HG02623 (cell line): Measurements from ENCODE around the gene TLE1.
"Not testable (repeated sequence)": the region's sequence is repeated elsewhere in the genome, so short reads cannot be mapped to it uniquely, and the experiment has no call there.

Source experiments
- ATAC-seq: cut with Tn5 transposase; IDR thresholded peaks from one replicate; pipeline ENCODE4 v1.9.1; 2021; ENCODE audit warnings: moderate library complexity; ENCODE audit not compliant: unreplicated experiment

TLE1 gene

DNA sequence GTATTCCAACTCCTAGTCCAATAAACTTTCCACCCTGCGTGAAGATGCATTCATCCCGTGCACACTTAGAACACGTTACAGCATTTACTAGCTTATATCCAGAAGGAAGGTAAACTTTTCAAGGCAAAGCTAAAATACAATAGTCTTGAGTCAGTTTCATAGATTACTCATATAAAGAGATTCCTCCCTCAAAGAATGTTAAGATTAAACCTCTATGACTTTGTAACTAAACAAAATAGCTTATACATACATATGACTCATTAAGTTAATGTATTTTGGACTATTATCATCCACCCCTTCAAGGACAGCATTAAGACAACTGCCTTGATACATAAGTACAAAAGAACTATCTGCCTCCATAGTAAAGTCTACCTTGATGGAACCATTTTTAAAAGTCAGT, 36.1 kb downstream of the TLE1 start:
- ATAC-seq = no peak

GRCh38 chr9:81652058-81652687, 37.2 kb downstream of the TLE1 start:
- ATAC-seq = no peak

DNA sequence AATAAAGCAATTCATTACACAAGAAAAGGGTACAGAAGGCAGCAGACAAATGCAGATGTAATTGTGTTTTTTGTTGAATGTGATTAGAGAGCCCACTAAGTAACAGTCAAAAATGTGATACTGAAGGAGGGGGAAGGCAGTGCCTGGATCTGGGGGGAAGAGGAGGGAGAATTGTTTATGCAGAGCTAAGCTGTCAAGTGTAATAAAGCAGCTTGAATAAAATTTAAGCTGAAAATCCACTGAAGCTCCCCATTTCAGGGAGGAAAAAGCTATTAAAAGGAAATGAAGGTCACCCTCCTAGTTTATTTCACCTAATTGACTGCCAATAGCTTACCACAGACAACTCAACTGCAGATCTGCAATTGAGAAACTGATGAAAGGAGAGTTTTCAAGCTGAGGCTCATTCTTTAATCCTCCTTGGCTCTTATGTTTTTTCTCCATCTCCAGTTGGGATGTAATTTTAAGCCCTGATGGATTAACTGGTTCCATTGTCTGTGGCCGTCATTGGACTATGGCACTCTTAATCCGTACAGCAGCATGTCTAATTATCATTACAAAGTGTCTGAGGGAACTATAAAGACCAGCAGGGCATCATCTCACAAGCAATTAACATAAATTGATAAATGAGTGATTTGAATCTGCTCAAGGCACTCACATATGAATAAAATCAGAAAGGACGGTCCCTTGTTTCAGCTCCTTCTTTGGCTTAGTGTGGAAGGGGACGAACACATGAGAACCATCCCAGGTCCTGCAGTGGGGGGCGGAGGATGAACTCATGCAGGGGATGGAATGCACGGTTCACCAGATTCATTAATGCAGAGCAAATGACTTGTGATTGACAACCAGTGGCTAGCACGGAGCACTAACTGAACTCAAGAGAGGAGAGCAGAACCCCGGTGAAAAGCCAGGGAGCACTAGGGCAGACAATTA, 38.5 kb downstream of the TLE1 start:
- no peak for ATAC-seq

DNA sequence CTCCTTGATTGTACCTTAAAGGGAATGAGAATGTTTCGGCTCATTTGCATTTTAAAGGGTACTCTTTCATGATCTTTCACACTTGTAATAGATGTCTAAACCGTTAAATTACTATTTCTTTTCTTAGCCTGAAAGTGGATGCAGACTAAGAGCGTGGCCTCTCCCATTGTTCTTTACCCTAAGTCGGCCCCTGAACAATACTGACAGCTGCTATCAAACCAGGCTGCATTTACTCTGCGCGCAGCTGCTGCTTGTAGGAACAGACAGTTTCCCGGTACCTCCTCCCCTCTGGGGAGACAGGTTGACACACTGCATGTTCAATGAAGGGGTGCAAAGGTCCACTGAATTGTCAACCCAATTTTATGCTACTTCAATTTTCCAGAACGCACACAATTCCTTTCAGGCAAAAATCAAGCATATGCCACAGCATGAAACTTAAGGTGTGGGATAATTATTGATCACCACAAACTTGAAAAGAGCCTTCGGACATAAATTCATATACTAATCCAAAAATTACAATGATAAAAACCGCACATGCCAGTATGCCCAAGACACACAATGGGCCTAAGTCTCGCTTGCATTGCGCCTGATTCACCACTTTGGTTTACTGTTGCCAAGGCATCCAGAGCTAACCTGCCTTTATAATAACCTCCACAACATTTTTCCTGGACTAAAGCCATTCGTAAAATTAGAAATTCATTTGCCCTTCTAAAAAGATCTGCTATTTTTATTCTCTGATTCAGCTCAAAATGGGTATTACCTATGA, 39.7 kb downstream of the TLE1 start:
- ATAC-seq = no peak

DNA sequence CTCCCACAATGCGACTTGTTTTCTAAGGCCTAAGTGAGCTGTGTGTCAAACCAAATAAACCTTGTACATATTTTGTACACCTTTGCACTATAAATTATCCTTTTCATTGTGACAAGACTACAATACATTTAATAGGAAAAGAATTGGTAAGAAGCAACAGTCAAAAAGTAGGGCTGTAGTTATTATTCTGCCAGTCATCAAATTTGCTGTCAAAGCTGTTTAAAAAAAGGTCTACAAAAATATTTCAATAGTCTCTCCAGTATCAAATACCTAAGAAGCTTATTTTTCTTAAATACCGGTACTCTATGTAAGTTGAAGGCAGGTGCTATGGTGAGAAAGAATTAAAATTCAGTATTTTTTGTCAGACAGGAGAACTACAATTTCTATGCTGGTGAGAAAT, 40.5 kb downstream of the TLE1 start:
- ATAC-seq = no peak

GRCh38 chr9:81646337-81646736, 43.0 kb downstream of the TLE1 start:
- no peak for ATAC-seq

DNA sequence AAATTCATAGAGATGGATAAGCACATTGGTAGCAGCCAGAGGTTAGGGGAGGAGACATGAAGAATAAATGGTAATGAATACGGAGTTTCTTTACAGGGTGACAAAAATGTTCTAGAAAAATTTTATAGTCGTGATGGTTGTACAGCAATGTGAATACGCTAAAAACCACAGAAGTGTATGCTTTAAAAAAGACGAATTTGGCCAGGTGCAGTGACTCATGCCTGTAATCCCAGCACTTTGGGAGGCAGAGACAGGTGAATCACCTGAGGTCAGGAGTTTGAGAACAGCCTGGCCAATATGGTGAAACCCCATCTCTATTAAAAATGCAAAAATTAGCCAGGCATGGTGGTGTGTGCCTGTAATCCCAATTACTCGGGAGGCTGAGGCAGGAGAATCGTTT, 44.8 kb downstream of the TLE1 start:
- ATAC-seq = not testable (repeated sequence)

GRCh38 chr9:81637276-81637675, 52.1 kb downstream of the TLE1 start:
- ATAC-seq = no peak

- ATAC-seq = no peak
Measured at GRCh38 chr9:81636255-81636599, 53.1 kb downstream of the TLE1 start.

- ATAC-seq = no peak
Measured at GRCh38 chr9:81635521-81636254, 53.7 kb downstream of the TLE1 start.

DNA sequence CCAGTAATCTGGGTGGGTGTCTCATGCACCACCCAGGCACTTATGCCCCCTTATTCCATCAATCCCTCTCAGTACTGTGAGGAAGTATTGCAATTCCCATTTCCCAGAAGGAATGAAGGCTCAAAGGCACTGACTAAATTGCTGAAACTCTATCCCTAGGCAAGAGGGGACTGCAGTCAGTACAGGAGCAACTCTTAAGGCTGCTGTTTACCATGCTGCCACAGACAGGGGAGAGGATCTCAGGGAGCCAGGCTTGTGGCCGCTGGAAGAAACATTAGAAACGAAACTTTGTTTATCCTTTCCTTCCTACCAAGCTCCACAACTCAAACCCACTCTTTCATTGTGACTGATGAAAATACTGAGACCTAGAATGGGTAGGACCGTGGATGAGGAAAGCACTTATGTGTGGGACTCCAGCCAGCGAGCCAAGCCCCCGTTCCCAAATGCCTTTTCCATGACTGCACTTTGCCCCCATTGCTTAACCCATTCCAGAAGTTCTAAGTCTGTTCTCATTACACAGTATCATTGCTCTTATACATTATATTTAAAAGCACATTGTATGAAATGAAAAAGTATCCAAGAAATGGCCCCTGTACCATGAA, 54.3 kb downstream of the TLE1 start:
- no peak for ATAC-seq

DNA sequence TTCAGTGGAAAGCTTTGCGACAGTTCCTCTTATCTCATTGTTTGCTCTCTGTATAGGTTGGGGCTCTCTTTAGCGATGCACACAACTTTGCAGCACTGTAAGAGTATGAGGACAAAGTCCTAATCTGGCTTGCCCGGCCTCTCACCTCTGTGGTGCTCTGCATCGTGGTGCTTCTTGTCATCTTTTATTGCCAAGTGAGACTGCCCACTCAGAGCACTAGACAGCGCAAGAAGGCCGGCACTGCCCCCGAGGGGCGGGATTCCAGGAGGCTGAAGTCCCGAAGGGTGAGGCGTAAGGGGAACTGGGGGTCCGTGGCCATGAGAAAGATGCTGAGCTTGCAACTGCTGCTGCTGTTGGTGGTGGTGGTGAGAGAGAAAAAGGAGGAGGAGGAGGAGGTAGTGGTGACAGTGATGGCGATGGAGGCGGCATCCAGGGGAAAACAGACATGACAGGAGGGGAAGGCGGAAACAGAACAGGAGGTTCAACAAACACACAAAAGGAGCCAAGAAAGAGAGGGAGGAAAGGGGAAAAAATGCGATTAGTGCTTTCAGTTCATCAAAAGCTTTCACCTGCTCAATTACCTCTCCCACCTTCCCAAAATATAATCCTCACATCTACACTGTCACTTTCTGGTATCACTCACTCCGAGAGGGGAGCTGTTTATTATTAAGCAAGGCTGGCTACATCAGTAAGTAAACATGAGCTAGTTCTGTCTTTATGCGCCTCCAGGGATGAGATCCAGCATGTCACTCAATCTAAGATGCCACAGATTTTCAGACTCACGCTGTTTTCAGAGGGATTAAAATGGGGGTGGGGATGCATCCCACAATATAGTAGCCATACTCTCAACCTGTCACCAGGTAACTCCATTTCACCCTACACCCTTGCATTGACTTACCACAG, 55.1 kb downstream of the TLE1 start:
- no peak for ATAC-seq

GRCh38 chr9:81632599-81632998, 56.7 kb downstream of the TLE1 start:
- no peak for ATAC-seq

- no peak for ATAC-seq
Measured at GRCh38 chr9:81631218-81631745, 58.1 kb downstream of the TLE1 start.

DNA sequence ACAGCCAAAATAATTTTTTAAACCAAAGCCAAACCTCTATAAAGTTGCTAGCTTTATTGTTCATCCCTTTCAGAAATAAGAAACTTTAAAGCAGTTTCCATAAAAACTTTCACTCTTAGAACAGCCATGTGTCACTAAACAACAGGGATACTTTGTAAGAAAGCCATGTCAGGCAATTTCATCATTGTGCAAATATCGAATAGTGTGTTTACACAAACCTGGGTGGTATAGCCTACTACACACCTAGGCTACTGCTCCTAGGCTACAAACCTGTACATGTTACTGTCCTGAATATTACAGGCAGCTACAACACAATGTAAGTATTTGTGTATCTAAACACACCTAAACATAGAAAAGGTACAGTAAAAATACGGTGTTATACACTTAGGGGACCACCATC, 59.9 kb downstream of the TLE1 start:
- ATAC-seq = no peak

DNA sequence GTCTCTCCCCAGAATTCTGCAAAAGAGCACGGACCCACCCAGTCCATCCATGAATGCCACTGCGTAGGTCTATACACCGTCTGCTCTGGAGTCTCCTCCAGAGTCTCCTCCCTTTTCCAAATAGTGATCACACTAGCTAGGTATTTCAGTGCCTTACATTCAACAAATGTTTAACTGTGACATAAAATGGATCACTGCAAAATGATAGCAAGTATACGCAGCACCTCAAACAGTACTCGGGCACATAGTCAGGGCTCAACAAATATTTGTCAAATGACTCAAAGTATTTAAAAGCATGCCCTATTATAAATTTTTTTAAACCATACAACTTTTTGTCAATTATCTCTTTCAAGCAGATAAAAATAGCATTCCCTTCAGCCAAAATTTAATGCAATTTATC, 60.5 kb downstream of the TLE1 start:
- no peak for ATAC-seq

GRCh38 chr9:81627481-81627880, 61.9 kb downstream of the TLE1 start:
- no peak for ATAC-seq

- ATAC-seq = no peak
Measured at GRCh38 chr9:81626511-81626910, 62.8 kb downstream of the TLE1 start.

DNA sequence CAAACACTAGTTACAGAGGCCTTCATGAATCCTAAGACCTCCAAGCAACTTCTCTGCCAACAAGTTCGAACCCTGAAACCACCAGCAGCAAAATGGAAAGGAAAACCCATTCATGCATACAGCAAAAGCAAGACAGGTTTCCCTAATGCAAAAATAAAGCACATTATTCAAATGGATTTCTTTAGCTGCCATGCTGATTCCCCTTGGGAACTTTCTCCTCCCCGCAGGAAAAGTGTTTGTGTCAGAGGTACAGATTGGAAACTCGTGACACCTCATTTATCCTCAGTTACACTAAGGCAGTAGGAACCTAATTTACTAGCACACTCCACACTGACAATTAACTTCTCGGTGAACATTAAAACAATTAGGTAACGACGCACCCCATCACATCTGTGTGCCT, 63.4 kb downstream of the TLE1 start:
- no peak for ATAC-seq
